Testis (tissue), 3 donors: ENCODE results near the gene SGPL1. TPM values are rescaled to one million over a fixed set of nuclear protein-coding genes. Genes with fewer than 3 reads are reported as not detected.

Source experiments
- DNase-seq: peaks from one replicate; pipeline ENCODE4 v3.0.0-alpha.2; 2019
- H3K27ac ChIP-seq, 2 donors: fragments of 200-600 bp; sonication (generic); one replicate each; pipeline ENCODE4 v1.5.1; 2019
- H3K27me3 ChIP-seq: fragments of 200-600 bp; sonication (generic); one replicate; pipeline ENCODE4 v1.5.1; 2019
- H3K36me3 ChIP-seq: fragments of 200-600 bp; sonication (generic); one replicate; pipeline ENCODE4 v1.5.1; 2017; ENCODE audit warnings: low read depth; ENCODE audit errors: missing control alignments
- H3K4me1 ChIP-seq: fragments of 200-600 bp; sonication (generic); one replicate; pipeline ENCODE4 v1.5.1; 2019
- H3K4me3 ChIP-seq, 2 donors: fragments of 200-600 bp; sonication (generic); one replicate each; pipeline ENCODE4 v1.5.1; 2017 to 2019
- H3K9me3 ChIP-seq: fragments of 200-600 bp; sonication (generic); one replicate; pipeline ENCODE4 v1.5.1; 2017
- POLR2A ChIP-seq: fragments of 450-650 bp; IDR thresholded peaks from one replicate; pipeline ENCODE4 v1.6.1; 2017; ENCODE audit warnings: antibody characterized with exemption, mild to moderate bottlenecking, moderate library complexity
- WGBS, 2 donors: methylation state at CpG; one replicate each; pipeline ENCODE4 v1.1.5; 2018; 5-methylcytosine and 5-hydroxymethylcytosine counted together
- intact Hi-C: fragments of 100-400 bp; cut with DNase I; formaldehyde crosslinking; loops from one replicate; pipeline ENCODE4 v1.15.1; 2023; ENCODE audit warnings: low total_unique reads
- polyA plus RNA-seq: library from polyadenylated mRNA; stranded (reverse); fragments of 350-450 nt; fragmentation: Illumina TruSeq; extraction: RNeasy Lipid Tissue Mini Kit (QIAGEN cat#74804); gene quantifications from one replicate; pipeline ENCODE4 v1.2.3, GENCODE V29; 2014; ENCODE audit warnings: low read depth, low replicate concordance; ENCODE audit not compliant: insufficient read depth
- total RNA-seq, 2 donors: library from RNA; depleted of rRNA; stranded (reverse); fragments of >200 nt; gene quantifications; one replicate each; pipeline ENCODE4 v1.2.3, GENCODE V29; 2016
- TF ChIP-seq, protein P1 (sequence below), 3 experiments: fragments of 450-650 bp in 2 of 3; fragments of 200-600 bp in 1 of 3; sonication (generic) in 1 of 3; IDR thresholded peaks; one replicate each; pipeline ENCODE4 v1.5.1; 2016 to 2019; ENCODE audit warnings: antibody characterized with exemption in 3 of 3, mild to moderate bottlenecking in 2 of 3, moderate library complexity in 1 of 3

The SGPL1 gene
- total and polyA plus RNA-seq, 3 donors from 2014 or later = 38.5 to 70.1 (median 64.2) TPM

GRCh38 chr10:70836319-70836718 is 20.6 kb downstream of the SGPL1 start:
- TF ChIP-seq, protein P1, sequence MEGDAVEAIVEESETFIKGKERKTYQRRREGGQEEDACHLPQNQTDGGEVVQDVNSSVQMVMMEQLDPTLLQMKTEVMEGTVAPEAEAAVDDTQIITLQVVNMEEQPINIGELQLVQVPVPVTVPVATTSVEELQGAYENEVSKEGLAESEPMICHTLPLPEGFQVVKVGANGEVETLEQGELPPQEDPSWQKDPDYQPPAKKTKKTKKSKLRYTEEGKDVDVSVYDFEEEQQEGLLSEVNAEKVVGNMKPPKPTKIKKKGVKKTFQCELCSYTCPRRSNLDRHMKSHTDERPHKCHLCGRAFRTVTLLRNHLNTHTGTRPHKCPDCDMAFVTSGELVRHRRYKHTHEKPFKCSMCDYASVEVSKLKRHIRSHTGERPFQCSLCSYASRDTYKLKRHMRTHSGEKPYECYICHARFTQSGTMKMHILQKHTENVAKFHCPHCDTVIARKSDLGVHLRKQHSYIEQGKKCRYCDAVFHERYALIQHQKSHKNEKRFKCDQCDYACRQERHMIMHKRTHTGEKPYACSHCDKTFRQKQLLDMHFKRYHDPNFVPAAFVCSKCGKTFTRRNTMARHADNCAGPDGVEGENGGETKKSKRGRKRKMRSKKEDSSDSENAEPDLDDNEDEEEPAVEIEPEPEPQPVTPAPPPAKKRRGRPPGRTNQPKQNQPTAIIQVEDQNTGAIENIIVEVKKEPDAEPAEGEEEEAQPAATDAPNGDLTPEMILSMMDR (IDR thresholded peaks at IDR 0.05) = no peak
- no peak for TF ChIP-seq POLR2A
- no peak overlapping the region for H3K27ac ChIP-seq
- intact Hi-C loops = no loop called here
- 95% methylated on average over 2 of the region's 2 CpGs for WGBS, 2 donors
- no peak for DNase-seq
- H3K36me3 ChIP-seq = no peaks in the 10 kb centered on the region
- no peak overlapping the region for H3K4me3 ChIP-seq
- peaks cover 17% of the 10 kb centered on the region for H3K4me1 ChIP-seq
- H3K27me3 ChIP-seq = no peaks in the 10 kb centered on the region
- no peaks in the 10 kb centered on the region for H3K9me3 ChIP-seq

DNA sequence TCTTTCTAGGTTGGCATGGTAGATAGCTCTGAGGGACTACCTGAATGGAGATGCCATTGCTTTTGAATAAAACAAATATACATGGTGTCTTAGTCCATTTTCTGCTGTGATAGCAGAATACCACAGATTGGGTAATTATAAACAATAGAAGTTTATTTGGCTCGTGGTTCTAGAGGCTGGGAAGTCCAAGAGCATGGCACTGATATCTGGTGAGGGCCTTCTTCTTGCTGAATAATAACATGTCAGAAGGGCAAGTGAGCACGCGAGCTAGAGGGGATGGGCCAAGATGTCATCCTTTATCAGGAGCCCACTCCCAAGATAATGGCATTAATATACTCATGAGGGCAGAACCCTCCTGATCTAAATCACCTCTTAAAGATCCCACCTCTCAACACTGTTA is 21.9 kb downstream of the SGPL1 start:
- Histone ChIP-seq H3K4me3 (no peak overlapping the region), H3K4me1 (peaks cover 11% of the 10 kb centered on the region), H3K9me3 (no peaks in the 10 kb centered on the region), H3K36me3 (no peaks in the 10 kb centered on the region), H3K27ac (no peak overlapping the region), H3K27me3 (no peaks in the 10 kb centered on the region)
- no peak for DNase-seq
- WGBS, 2 donors = 95 to 100% methylated on average over 3 of the region's 3 CpGs
- TF ChIP-seq POLR2A = no peak
- TF ChIP-seq, protein P1 (IDR thresholded peaks at IDR 0.05) = no peak
- intact Hi-C loops = no loop called here

GRCh38 chr10:70838270-70838805 is 22.6 kb downstream of the SGPL1 start:
- DNase-seq = no peak
- intact Hi-C loops = no loop called here
- Histone ChIP-seq H3K9me3 (no peaks in the 10 kb centered on the region), H3K27me3 (no peaks in the 10 kb centered on the region), H3K4me3 (no peak overlapping the region), H3K36me3 (no peaks in the 10 kb centered on the region), H3K4me1 (peaks cover 4% of the 10 kb centered on the region), H3K27ac (no peak overlapping the region)
- no peak for TF ChIP-seq POLR2A
- 78 to 89% methylated on average over 4 of the region's 4 CpGs for WGBS, 2 donors

DNA sequence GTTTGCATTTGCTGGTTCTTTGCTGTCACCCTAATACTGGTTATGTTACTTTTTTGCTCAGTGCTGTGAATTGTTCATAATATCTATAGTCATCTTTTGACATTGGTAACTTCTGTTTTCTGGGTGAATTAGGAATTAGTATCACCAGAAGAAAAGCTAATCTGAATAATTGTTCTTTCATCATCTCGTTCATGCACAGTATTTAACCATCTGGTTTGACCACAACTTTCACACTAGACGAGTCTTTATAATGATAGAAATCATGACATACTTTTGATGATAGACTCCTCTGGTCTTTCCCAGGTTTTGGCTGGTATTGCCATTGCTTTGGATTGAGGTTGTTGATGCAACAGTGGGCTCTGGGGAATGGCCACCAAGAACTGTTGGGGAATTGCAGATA is 25.1 kb downstream of the SGPL1 start:
- intact Hi-C loops = no loop called here
- Histone ChIP-seq H3K27ac (no peak overlapping the region), H3K36me3 (no peaks in the 10 kb centered on the region), H3K27me3 (no peaks in the 10 kb centered on the region), H3K9me3 (no peaks in the 10 kb centered on the region), H3K4me1 (peaks cover 12% of the 10 kb centered on the region), H3K4me3 (no peak overlapping the region)
- WGBS, 2 donors = 83 to 95% methylated on average over 2 of the region's 2 CpGs
- DNase-seq = no peak
- no peak for TF ChIP-seq POLR2A
- TF ChIP-seq, protein P1 (IDR thresholded peaks at IDR 0.05) = no peak

GRCh38 chr10:70843333-70843732 is 27.6 kb downstream of the SGPL1 start:
- H3K4me3 ChIP-seq = no peak overlapping the region
- no peak for DNase-seq
- 67 to 71% methylated on average over 2 of the region's 2 CpGs for WGBS, 2 donors
- no peaks in the 10 kb centered on the region for H3K9me3 ChIP-seq
- no peak overlapping the region for H3K27ac ChIP-seq
- H3K36me3 ChIP-seq = no peaks in the 10 kb centered on the region
- peaks cover 25% of the 10 kb centered on the region for H3K4me1 ChIP-seq
- TF ChIP-seq POLR2A = no peak
- TF ChIP-seq, protein P1 (IDR thresholded peaks at IDR 0.05) = no peak
- no peaks in the 10 kb centered on the region for H3K27me3 ChIP-seq
- intact Hi-C loops = no loop called here
